ENCODE data around the gene CMIP. TPM values are rescaled to one million over a fixed set of nuclear protein-coding genes. Genes with fewer than 3 reads are reported as not detected.

The CMIP gene
- total RNA-seq, 1 donor from 2014 or later = 163 TPM

DNA sequence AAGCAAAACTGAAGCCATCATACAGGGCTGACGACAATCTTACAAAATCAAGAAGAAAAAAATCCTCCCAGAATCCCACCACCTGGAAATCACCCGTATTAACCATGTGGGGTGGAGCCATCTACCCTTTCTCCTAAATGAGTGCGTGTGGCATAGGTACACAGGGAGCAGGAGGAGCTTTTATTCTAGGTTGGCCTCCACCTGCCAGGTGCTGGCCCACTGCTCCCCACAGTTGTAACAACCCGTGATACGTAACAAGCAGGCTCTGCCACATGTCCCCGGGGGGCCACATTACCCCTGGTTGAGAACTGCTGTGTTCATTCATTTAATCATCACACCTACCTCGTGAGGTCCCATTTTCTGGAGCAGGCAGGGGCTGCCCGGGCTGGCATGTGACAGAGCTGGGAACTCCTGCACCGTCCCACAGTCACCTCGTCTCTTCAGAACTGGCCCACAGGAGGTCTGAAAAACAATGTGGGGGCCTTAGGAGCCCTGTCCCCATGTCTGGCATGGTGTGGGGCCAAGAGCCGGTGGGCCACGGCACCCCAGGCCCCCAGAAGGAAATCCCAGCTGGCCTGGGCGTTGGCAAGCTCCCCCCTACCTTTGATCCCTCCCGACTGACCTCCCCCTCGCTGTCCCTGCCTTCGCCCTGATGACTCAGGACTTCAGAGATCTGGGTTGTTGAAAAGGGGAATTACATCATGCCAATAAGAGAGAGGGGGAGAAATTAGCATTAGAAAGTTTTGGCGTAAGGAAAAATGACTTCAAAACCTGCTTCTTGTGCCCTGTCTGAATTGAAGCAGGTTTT lies 12.9 kb downstream of the CMIP start:
- TF ChIP-seq, protein P1, sequence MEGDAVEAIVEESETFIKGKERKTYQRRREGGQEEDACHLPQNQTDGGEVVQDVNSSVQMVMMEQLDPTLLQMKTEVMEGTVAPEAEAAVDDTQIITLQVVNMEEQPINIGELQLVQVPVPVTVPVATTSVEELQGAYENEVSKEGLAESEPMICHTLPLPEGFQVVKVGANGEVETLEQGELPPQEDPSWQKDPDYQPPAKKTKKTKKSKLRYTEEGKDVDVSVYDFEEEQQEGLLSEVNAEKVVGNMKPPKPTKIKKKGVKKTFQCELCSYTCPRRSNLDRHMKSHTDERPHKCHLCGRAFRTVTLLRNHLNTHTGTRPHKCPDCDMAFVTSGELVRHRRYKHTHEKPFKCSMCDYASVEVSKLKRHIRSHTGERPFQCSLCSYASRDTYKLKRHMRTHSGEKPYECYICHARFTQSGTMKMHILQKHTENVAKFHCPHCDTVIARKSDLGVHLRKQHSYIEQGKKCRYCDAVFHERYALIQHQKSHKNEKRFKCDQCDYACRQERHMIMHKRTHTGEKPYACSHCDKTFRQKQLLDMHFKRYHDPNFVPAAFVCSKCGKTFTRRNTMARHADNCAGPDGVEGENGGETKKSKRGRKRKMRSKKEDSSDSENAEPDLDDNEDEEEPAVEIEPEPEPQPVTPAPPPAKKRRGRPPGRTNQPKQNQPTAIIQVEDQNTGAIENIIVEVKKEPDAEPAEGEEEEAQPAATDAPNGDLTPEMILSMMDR (IDR thresholded peaks at IDR 0.05; ENCODE audit: partially characterized antibody, unreplicated experiment) = no peak
- H3K36me3 Mint-ChIP-seq (ENCODE audit: unreplicated experiment) = peaks cover 4% of the 10 kb centered on the region
- H3K9me3 Mint-ChIP-seq (ENCODE audit: unreplicated experiment) = peaks cover 9% of the 10 kb centered on the region
- DNase-seq = no peak
- peaks cover 47% of the 10 kb centered on the region for H3K4me1 Mint-ChIP-seq (ENCODE audit: low read depth, unreplicated experiment)
- peaks cover 9% of the 10 kb centered on the region for H3K27me3 Mint-ChIP-seq (ENCODE audit: unreplicated experiment)
- H3K4me3 Mint-ChIP-seq (ENCODE audit: unreplicated experiment) = peak overlapping the region; percentile 10
- H3K27ac Mint-ChIP-seq (ENCODE audit: unreplicated experiment) = no peak overlapping the region

DNA sequence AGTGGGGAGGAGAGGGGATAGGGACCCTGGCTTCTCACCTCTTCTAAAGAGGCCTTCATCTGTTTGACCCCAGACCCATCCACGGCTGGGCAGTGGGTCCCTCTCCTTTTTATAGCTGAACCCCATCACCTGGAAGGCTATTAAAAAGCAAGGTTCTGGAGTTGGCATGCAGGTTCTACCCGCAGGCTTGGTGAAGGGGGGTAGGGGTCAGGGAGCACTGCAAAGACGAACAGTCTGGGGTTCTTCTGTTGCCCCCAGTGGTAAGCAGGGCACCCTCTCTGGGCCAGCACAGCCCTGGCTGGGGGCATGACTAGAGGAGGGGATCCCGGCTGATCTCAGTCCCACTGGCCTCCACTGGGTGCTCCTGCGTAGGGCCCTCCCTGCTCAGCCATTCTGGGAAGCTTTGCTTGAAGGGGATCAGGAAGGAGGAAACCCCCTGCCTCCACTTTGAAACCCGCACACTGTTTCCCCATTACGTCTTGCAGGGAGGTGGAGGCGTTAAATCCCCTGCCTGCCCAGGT lies 13.6 kb downstream of the CMIP start:
- TF ChIP-seq, protein P1 (IDR thresholded peaks at IDR 0.05; ENCODE audit: partially characterized antibody, unreplicated experiment) = no peak
- Mint-ChIP-seq H3K9me3 (ENCODE audit: unreplicated experiment) (peaks cover 7% of the 10 kb centered on the region), H3K27me3 (ENCODE audit: unreplicated experiment) (peaks cover 9% of the 10 kb centered on the region), H3K4me1 (ENCODE audit: low read depth, unreplicated experiment) (peaks cover 44% of the 10 kb centered on the region), H3K4me3 (ENCODE audit: unreplicated experiment) (no peak overlapping the region), H3K27ac (ENCODE audit: unreplicated experiment) (no peak overlapping the region), H3K36me3 (ENCODE audit: unreplicated experiment) (peaks cover 4% of the 10 kb centered on the region)
- DNase-seq = no peak

DNA sequence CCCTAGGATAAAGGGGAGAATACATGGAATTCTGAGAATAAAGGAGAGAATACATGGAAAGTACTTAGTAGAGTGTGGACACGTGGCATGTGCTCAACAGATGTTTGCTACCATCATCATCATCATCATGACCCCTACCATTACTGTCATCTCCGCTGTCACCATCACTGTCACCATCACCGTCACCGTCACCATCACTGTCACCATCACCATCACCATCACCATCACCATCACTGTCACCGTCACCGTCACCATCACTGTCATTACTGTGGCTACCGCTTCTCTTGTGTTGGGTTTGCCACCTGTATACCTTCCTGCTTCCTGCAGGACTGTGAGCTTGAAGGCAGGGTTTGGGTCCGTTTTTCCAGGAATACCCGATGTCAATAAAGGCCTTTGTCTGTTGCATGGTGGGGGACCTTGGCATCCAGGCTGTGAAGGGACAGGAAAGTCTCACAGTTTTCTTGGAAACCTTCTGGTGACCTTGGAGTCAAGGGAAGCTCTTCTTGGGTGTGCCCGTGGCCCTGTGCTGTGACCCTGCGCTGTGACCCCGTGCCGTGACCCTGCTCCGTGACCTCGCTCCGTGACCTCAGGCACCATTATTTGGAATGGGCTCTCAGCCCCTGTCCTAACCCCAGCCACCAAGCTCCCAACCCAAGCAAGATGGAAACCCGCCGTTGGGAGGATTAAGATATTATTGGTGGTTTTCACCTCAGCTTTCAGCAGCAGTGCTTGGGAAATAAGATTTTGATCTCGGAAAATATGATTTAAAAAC lies 14.4 kb downstream of the CMIP start:
- no peak for DNase-seq
- H3K9me3 Mint-ChIP-seq (ENCODE audit: unreplicated experiment) = peaks cover 7% of the 10 kb centered on the region
- no peak overlapping the region for H3K4me3 Mint-ChIP-seq (ENCODE audit: unreplicated experiment)
- peaks cover 9% of the 10 kb centered on the region for H3K27me3 Mint-ChIP-seq (ENCODE audit: unreplicated experiment)
- H3K4me1 Mint-ChIP-seq (ENCODE audit: low read depth, unreplicated experiment) = peaks cover 37% of the 10 kb centered on the region
- H3K27ac Mint-ChIP-seq (ENCODE audit: unreplicated experiment) = no peak overlapping the region
- H3K36me3 Mint-ChIP-seq (ENCODE audit: unreplicated experiment) = peaks cover 4% of the 10 kb centered on the region
- TF ChIP-seq, protein P1 (IDR thresholded peaks at IDR 0.05; ENCODE audit: partially characterized antibody, unreplicated experiment) = no peak

DNA sequence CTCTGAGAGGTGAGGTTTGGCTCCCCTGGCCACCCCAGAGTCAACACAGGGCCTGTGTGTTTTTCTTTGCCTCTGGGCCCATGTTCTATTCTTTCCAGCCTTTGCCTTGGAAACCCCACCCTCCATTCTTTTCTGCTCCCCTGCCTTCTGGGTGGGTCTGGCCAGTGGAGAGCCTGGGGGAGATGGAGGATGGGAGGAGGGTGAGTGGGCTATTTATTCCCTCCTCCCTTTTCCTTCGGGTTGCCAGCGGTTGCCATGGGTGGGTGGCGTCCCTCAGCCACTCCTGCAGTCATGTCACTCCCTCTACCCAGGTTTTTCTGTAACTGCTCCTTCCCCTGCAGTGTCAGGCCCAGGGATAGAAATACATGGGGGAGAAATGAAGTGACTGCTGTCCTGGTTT lies 15.5 kb downstream of the CMIP start:
- Mint-ChIP-seq H3K27ac (ENCODE audit: unreplicated experiment) (no peak overlapping the region), H3K9me3 (ENCODE audit: unreplicated experiment) (peaks cover 9% of the 10 kb centered on the region), H3K4me1 (ENCODE audit: low read depth, unreplicated experiment) (peaks cover 30% of the 10 kb centered on the region), H3K27me3 (ENCODE audit: unreplicated experiment) (peaks cover 12% of the 10 kb centered on the region), H3K36me3 (ENCODE audit: unreplicated experiment) (peaks cover 4% of the 10 kb centered on the region), H3K4me3 (ENCODE audit: unreplicated experiment) (no peak overlapping the region)
- TF ChIP-seq, protein P1 (IDR thresholded peaks at IDR 0.05; ENCODE audit: partially characterized antibody, unreplicated experiment) = no peak
- DNase-seq = no peak

Data from glutamatergic neuron (in vitro differentiated cells).